HAP-1 (cell line): ENCODE measurements around the gene ACACA.
"Not testable (repeated sequence)": the region's sequence is repeated elsewhere in the genome, so short reads cannot be mapped to it uniquely, and the experiment has no call there.

Source experiments
- DNase-seq, 2 experiments: peaks; one replicate each; pipeline ENCODE4 v3.0.0-alpha.2; 2016 to 2020; ENCODE audit warnings: low spot score in 2 of 2
- H3K27me3 ChIP-seq: fragments of 250-450 bp; sonication (Bioruptor Pico); 2 replicates; pipeline ENCODE4 v1.5.1; 2020; ENCODE audit warnings: low read depth, mild to moderate bottlenecking, moderate library complexity
- H3K36me3 ChIP-seq: fragments of 250-450 bp; sonication (Bioruptor Pico); replicated peaks from 2 replicates; pipeline ENCODE4 v1.5.1; 2020; ENCODE audit warnings: mild to moderate bottlenecking
- H3K4me1 ChIP-seq: fragments of 250-450 bp; sonication (Bioruptor Pico); 2 replicates; pipeline ENCODE4 v1.5.1; 2020; ENCODE audit warnings: mild to moderate bottlenecking
- H3K4me3 ChIP-seq: fragments of 250-450 bp; sonication (Bioruptor Pico); 2 replicates; pipeline ENCODE4 v1.5.1; 2020; ENCODE audit warnings: mild to moderate bottlenecking, moderate library complexity
- H3K9me3 ChIP-seq: fragments of 250-450 bp; sonication (Bioruptor Pico); 2 replicates; pipeline ENCODE4 v1.5.1; 2020; ENCODE audit warnings: mild to moderate bottlenecking, moderate library complexity
- in situ Hi-C: fragments of 300-500 bp; cut with MboI; formaldehyde crosslinking; loops from 3 replicates; pipeline ENCODE4 v1.14.3; 2020; ENCODE audit warnings: low sequenced_read_pairs, inconsistent platforms, mixed read lengths

ACACA gene

GRCh38 chr17:37356796-37357569 is 49.7 kb downstream of the ACACA start:
- H3K27me3 ChIP-seq, DNase-seq, H3K9me3 ChIP-seq, H3K36me3 ChIP-seq: not testable (repeated sequence)
- Histone ChIP-seq H3K4me3 (peak overlapping the region; percentile 86), H3K4me1 (peaks cover 21% of the 10 kb centered on the region)
- in situ Hi-C loops: loop anchor here (25.0 kb wide), 1 partner anchor 745 kb away; the partner anchor contains the start of gene MRM1

GRCh38 chr17:37346863-37347402 is 59.7 kb downstream of the ACACA start:
- DNase-seq, H3K27me3 ChIP-seq, H3K4me3 ChIP-seq, H3K4me1 ChIP-seq, in situ Hi-C loops, H3K9me3 ChIP-seq: not testable (repeated sequence)
- peaks cover 15% of the 10 kb centered on the region for H3K36me3 ChIP-seq

DNA sequence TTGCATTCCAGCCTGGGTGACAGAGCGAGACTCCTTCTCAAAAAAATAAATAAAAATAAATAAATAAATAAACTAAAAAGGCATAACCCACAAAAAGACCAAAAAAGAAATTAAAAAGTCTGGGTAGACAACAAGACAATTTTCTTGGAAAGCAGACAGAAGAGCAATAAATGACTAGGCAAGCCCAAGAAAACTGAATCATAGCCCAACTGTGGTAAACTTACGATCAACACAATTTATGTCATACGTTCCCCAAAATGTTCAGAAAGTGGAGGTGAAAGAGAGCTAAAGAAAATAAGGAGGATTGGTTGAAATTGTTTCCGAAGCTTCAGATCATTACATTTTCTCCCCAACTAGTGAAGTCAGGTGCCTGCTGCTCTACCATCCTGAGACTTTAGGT is 62.1 kb downstream of the ACACA start:
- Histone ChIP-seq H3K9me3 (no peaks in the 10 kb centered on the region), H3K4me1 (no peaks in the 10 kb centered on the region), H3K36me3 (peaks cover 13% of the 10 kb centered on the region), H3K4me3 (no peak overlapping the region), H3K27me3 (no peaks in the 10 kb centered on the region)
- no peak for DNase-seq
- in situ Hi-C loops: no loop called here

DNA sequence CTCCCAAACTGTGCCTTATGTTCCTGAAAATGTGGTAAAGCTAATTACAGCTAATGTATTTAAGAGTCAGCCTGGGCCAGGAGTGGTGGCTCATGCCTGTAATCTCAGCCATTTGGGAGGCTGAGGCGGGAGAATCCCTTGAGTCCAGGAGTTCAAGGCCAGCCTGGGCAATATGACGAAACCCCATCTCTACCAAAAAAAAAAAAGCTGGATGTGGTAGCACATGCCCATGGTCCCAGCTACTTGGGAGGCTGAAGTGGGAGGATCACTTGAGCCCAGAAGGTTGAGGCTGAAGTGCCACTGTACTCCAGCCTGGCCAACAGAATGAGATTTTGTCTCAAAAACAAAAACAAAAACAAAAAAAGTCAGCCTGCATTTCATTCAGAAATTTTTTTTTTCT is 64.0 kb downstream of the ACACA start:
- no peak for DNase-seq
- no peak overlapping the region for H3K4me3 ChIP-seq
- H3K36me3 ChIP-seq: peaks cover 24% of the 10 kb centered on the region
- in situ Hi-C loops: no loop called here
- H3K9me3 ChIP-seq: no peaks in the 10 kb centered on the region
- H3K4me1 ChIP-seq: no peaks in the 10 kb centered on the region
- no peaks in the 10 kb centered on the region for H3K27me3 ChIP-seq

DNA sequence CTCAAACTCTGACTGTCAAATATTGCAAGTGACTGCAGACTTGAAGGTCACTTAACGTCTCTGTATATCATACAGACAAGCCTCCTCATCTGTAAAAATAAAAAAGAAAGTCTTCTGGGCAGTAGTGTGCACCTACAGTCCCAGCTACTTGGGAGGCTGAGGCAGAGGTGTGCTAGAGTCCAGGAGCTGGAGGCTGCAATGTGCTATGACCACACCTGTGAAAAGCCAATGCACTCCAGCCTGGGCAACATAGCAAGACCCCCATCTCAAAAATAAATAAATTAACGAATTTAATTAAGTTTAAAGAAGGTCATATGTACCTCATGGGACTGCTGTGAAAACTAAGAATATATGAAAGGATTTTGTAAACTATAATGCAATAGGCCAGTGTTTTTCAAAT is 65.8 kb downstream of the ACACA start:
- H3K36me3 ChIP-seq: peaks cover 31% of the 10 kb centered on the region
- no peaks in the 10 kb centered on the region for H3K9me3 ChIP-seq
- DNase-seq: no peak
- H3K4me1 ChIP-seq: peaks cover 8% of the 10 kb centered on the region
- H3K27me3 ChIP-seq: no peaks in the 10 kb centered on the region
- no peak overlapping the region for H3K4me3 ChIP-seq
- in situ Hi-C loops: no loop called here

DNA sequence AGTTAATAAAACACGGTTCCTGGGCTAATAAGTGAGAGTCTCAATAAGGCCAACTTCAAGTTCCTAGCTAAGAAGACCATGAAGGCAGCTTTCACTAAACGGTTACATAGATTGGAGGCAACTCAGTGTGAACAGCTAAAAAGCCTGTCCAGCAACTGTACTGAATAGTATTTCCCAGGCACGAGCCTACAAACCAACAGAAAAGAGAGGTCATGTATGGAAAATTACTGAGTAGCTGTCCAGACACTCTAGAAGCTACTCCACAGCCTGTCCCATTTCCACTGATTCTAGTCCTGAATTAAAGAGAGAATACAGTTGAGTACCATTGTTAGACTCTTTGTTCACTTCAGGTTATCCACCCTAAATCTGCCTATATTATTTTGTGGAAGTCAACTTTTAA is 67.3 kb downstream of the ACACA start:
- in situ Hi-C loops: no loop called here
- DNase-seq: no peak
- H3K9me3 ChIP-seq: no peaks in the 10 kb centered on the region
- H3K36me3 ChIP-seq: peaks cover 23% of the 10 kb centered on the region
- no peaks in the 10 kb centered on the region for H3K27me3 ChIP-seq
- H3K4me3 ChIP-seq: no peak overlapping the region
- H3K4me1 ChIP-seq: peaks cover 13% of the 10 kb centered on the region

GRCh38 chr17:37338847-37339246 is 67.8 kb downstream of the ACACA start:
- peaks cover 13% of the 10 kb centered on the region for H3K4me1 ChIP-seq
- peaks cover 21% of the 10 kb centered on the region for H3K36me3 ChIP-seq
- no peaks in the 10 kb centered on the region for H3K9me3 ChIP-seq
- no peak overlapping the region for H3K4me3 ChIP-seq
- DNase-seq: no peak
- no peaks in the 10 kb centered on the region for H3K27me3 ChIP-seq
- in situ Hi-C loops: no loop called here

DNA sequence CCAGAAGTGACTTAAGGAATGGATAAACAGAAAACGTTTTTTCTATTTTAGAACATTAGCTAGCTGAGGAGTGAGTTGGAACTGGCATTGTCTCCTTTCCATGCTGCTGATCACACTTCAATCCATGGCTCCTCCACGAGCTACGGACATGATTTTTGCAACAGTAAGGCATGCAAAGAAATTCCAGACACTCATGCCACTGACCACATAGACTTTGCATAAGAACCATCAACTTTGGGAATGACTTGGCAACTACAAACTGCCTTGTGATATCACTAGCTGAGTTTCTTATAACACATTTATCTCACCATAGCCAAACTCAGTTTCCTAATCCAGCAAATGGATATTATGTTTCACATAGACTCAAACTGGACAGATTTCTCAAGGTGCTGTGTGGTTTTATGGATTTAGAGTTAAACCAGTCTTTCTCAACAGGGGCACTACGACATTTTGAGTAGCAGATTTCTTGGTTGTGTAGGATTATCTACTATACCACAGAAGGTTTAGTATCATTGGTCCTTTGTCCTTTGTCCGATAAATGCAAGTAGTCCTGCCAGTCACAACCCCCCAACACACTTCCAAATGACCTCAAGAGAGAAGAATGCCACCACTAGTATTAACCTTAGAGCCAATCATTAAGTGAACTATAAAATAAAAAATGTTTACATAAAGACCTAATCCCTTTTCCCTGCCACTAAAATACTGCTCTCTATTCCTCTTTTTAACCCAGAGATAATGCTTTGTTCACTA is 79.1 kb downstream of the ACACA start:
- H3K4me3 ChIP-seq: no peak overlapping the region
- DNase-seq: peak; percentile 15 to 39
- H3K27me3 ChIP-seq: no peaks in the 10 kb centered on the region
- peaks cover 10% of the 10 kb centered on the region for H3K4me1 ChIP-seq
- H3K9me3 ChIP-seq: no peaks in the 10 kb centered on the region
- H3K36me3 ChIP-seq: peaks cover 42% of the 10 kb centered on the region
- in situ Hi-C loops: no loop called here

DNA sequence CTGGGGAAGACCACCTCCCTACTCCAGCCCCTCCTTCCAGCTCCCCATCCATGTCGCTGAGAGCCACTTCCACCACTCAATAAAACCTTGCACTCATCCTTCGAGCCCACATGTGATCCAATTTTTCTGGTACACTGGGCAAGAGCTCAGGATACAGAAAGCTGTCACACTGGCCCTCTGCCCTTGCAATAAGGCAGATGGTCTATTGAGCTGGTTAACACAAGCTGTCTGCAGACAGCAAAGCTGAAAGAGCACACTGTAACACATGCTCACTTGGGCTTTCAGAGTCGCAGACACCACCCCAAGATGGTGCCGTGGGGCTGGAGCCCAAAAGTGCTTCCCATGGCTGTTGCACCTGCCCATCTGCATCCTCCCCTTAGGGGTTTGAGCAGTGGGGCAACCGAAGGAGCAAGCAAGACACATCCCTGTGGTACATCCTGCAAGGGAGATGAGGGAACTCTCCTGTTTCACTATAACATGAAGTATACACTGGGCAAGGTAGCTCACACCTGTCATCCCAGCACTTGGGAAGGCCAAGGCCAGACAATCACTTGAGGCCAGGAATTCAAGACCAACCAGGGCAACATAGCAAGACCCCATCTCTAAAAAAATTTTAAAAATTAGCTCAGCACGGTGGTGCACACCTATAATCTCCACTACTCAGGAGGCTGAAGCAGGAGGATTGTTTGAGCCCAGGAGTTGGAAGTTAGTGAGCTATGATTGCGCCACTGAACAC is 83.6 kb downstream of the ACACA start:
- Histone ChIP-seq H3K27me3 (no peaks in the 10 kb centered on the region), H3K9me3 (no peaks in the 10 kb centered on the region), H3K4me3 (no peak overlapping the region), H3K36me3 (peaks cover 24% of the 10 kb centered on the region), H3K4me1 (peaks cover 5% of the 10 kb centered on the region)
- DNase-seq: no peak
- in situ Hi-C loops: no loop called here

DNA sequence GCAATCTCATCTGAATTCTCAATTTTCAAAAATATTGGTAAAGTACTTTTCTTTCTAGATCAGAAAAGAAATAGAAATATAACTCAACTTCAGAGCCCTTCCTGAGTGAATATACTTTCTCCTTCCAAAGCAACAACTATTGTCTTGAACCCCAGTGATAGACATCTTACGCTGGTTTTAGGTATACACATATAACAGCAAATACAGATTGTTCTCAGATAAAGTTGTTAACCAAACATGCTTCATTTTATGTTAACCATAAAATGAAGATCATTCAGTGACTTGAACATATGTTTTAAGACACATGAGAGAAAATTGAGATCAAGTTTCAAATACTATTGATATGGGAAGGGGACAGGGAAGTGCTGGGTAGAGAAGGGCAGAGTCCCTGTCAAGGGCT is 84.5 kb downstream of the ACACA start:
- Histone ChIP-seq H3K4me3 (no peak overlapping the region), H3K4me1 (no peaks in the 10 kb centered on the region), H3K27me3 (no peaks in the 10 kb centered on the region), H3K36me3 (peaks cover 21% of the 10 kb centered on the region), H3K9me3 (no peaks in the 10 kb centered on the region)
- no peak for DNase-seq
- in situ Hi-C loops: no loop called here

DNA sequence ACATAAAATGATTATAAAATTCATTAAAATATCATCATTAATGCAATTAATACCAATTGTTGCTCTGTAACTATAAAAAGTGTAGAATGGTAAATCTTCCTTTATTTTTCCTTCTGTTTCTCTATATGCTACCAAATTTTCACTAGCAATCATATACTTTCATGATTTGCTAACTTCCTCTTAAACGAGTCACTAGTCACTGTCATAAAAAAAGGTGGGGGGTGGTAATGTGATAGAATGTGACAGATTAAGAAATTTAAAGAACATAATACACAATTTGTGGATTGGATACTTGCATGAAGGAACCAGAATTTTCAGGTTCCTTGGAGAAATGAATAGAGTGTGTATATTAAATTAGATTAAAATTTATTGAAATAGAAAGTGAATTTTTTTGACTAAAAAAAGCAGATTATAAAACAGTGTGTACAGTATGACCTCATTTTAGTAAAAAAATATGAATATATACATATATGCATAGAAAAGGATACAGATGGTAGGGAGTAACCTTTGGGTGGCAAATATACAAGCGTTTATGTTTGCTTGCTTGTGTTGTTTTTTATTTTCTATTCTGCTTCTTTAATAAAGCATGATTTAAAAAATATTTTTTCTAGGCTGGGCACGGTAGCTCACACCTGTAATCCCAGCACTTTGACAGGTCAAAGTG is 87.6 kb downstream of the ACACA start:
- H3K9me3 ChIP-seq: no peaks in the 10 kb centered on the region
- in situ Hi-C loops: no loop called here
- H3K36me3 ChIP-seq: peaks cover 14% of the 10 kb centered on the region
- DNase-seq: no peak
- H3K4me3 ChIP-seq: no peak overlapping the region
- H3K4me1 ChIP-seq: no peaks in the 10 kb centered on the region; the same call in 1 of the 2 replicates
- H3K27me3 ChIP-seq: no peaks in the 10 kb centered on the region

- peaks cover 8% of the 10 kb centered on the region for H3K36me3 ChIP-seq
- H3K9me3 ChIP-seq: no peaks in the 10 kb centered on the region
- no peaks in the 10 kb centered on the region for H3K27me3 ChIP-seq
- no peaks in the 10 kb centered on the region; the same call in 1 of the 2 replicates for H3K4me1 ChIP-seq
- H3K4me3 ChIP-seq: no peak overlapping the region
- in situ Hi-C loops: no loop called here
- no peak for DNase-seq
Measured at GRCh38 chr17:37317867-37318266, 88.8 kb downstream of the ACACA start.

GRCh38 chr17:37315601-37316000 is 91.0 kb downstream of the ACACA start:
- in situ Hi-C loops: no loop called here
- peaks cover 10% of the 10 kb centered on the region for H3K4me1 ChIP-seq

More at GRCh38 chr17:37315601-37316000, 91.0 kb downstream of the ACACA start:
- no peaks in the 10 kb centered on the region for H3K27me3 ChIP-seq
- peaks cover 7% of the 10 kb centered on the region for H3K36me3 ChIP-seq
- H3K9me3 ChIP-seq: no peaks in the 10 kb centered on the region
- no peak overlapping the region for H3K4me3 ChIP-seq
- DNase-seq: no peak
